ENCODE data around the gene GLG1. TPM values are rescaled to one million over a fixed set of nuclear protein-coding genes. Genes with fewer than 3 reads are reported as not detected.
"Not testable (repeated sequence)": the region's sequence is repeated elsewhere in the genome, so short reads cannot be mapped to it uniquely, and the experiment has no call there.

The GLG1 gene
- polyA plus RNA-seq, 4 donors, result 154 to 161 (median 156) TPM

DNA sequence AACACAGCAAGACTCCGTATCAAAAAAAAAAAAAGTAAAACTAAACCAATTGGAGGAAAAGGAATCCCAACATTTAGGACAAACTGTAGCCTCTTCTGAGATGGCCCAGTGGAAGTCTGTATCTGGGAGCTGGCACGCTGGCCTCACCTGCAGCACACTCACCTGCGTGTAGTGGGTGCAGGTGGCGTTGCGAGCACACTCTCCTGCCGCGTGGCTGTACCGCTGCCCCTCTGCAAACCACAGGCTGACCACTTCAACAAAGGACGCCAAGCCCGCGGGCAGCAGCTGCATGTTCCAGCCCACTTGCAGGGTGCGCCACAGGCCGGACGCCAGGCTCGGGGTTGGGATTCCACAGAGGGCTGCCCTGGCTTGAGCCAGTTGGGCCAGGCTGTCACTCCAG lies 189.0 kb downstream of the GLG1 start:
- not testable (repeated sequence) for DNase-seq (ENCODE audit: low read depth in 4 of 4, low spot score in 2 of 4)

DNA sequence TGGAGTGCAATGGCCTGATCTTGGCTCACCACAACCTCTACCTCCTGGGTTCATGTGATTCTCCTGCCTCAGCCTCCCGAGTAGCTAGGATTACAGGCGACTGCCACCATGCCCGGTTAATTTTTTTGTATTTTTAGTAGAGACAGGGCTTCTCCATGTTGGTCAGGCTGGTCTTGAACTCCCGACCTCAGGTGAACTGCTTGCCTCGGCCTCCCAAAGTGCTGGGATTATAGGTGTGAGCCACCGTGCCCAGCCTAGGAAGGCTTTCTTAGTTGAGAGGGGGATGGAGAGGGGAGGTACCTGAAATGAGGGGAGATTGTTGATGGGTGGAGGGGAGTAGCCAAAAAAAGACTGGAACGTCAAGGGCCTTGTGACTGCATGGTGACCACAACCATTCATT lies 193.0 kb downstream of the GLG1 start:
- not testable (repeated sequence) for DNase-seq (ENCODE audit: low read depth in 4 of 4, low spot score in 2 of 4)

DNA sequence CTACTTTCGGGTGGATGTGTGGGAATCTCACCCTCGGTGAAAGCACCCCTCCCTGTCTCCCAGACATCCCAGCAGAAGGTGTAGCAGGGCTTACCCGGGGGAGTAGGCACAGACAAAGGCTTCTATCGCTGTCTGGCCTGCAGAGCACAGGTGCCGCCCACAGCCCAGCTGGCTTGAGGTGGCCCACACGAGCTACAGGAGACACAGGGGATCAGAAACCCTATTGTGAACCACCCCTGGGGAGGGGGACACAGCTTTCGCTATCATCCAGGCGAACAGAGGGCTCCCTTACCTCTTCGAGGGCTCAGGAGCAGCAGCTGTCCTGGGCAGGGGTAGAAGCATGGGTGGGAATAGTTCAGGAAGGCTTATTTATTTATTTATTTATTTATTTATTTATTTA lies 193.4 kb downstream of the GLG1 start:
- DNase-seq (ENCODE audit: low read depth in 4 of 4, low spot score in 2 of 4), result not testable (repeated sequence)

- DNase-seq (ENCODE audit: low read depth in 4 of 4, low spot score in 2 of 4), result not testable (repeated sequence)
Observed at GRCh38 chr16:74412775-74413390, 194.0 kb downstream of the GLG1 start.

GRCh38 chr16:74412138-74412774 lies 194.7 kb downstream of the GLG1 start:
- not testable (repeated sequence) for DNase-seq (ENCODE audit: low read depth in 4 of 4, low spot score in 2 of 4)

GRCh38 chr16:74410981-74411380 lies 195.9 kb downstream of the GLG1 start:
- not testable (repeated sequence) for DNase-seq (ENCODE audit: low read depth in 4 of 4, low spot score in 2 of 4)

GRCh38 chr16:74410057-74410957 lies 196.6 kb downstream of the GLG1 start:
- not testable (repeated sequence) for DNase-seq (ENCODE audit: low read depth in 4 of 4, low spot score in 2 of 4)

- DNase-seq (ENCODE audit: low read depth in 4 of 4, low spot score in 2 of 4), result not testable (repeated sequence)
Observed at GRCh38 chr16:74409185-74409981, 197.5 kb downstream of the GLG1 start.

- DNase-seq (ENCODE audit: low read depth in 4 of 4, low spot score in 2 of 4), result not testable (repeated sequence)
Observed at GRCh38 chr16:74407362-74407705, 199.6 kb downstream of the GLG1 start.

DNA sequence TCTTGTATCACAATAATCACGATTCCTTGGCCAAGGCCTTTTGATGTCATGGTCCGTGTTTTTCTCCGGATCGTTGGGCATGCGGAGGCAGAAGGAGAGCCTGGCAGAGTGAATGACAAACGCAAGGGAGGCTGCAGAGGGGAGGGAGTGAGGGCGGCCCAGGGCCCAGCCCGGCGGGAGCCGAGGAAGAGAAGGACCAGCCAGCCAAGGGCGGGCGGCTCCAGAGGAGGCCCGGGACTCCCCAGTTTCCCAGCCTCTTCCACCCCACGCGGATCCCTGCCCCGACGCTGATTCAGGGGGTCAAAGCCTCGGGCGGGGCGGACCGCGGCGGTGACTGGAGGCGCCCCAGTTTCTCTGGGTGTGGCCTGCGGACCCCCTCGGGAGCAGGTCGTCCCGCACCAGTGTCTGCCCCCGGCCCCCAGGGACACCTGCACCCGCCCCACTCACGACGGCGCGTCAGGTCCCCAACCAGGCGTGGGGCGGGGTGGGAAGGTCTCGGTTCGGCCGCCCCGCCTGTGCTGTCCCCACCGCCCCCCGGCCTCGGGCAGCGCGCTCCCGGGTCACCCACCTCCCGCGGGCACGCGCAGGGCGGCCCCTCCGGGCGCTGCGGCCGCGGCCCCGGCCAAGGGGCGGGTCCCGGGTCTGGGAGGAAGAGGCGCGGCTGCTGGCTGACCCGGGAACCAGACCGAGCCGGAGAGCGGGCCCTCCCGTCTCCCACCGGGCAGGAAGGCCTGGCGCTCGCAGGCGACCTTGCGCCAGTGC lies 200.1 kb downstream of the GLG1 start:
- not testable (repeated sequence) for DNase-seq (ENCODE audit: low read depth in 4 of 4, low spot score in 2 of 4)

DNA sequence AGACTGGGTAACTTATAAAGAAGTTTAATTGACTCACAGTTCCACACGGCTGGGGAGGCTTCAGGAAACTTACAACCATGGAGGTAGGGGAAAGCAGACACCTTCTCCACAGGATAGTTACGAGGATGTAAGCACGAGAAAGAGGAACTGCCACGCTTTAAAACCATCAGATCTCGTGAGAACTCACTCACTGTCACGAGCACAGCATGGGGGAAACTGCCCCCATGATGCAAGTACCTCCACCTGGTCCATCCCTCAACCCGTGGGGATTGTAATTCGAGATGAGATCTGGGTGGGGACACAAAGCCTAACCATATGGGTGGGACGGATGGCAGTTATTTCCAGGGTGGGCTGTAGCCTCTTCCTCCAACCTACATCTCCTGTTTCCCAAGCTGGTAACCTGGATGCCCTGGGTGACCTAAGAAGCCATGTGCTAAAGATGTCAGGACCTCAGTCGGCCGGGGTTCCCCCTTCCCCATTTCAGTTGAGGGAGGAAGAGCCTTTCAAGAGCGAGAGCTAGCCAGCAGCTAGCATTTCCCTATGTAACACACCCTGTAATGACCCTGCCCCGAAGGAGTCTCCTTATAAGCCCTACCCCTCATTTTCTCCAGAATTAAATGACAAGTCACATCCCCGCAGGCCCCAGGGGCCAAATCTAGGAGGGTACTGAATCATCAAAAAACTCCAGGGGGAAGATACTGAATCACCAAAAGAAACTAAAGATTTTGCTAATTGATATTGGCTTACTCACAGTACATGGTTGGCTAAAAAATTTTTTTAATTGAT lies 202.6 kb downstream of the GLG1 start:
- DNase-seq (ENCODE audit: low read depth in 4 of 4, low spot score in 2 of 4), result not testable (repeated sequence)

GRCh38 chr16:74400238-74400637 lies 206.7 kb downstream of the GLG1 start:
- not testable (repeated sequence) for DNase-seq (ENCODE audit: low read depth in 4 of 4, low spot score in 2 of 4)

DNA sequence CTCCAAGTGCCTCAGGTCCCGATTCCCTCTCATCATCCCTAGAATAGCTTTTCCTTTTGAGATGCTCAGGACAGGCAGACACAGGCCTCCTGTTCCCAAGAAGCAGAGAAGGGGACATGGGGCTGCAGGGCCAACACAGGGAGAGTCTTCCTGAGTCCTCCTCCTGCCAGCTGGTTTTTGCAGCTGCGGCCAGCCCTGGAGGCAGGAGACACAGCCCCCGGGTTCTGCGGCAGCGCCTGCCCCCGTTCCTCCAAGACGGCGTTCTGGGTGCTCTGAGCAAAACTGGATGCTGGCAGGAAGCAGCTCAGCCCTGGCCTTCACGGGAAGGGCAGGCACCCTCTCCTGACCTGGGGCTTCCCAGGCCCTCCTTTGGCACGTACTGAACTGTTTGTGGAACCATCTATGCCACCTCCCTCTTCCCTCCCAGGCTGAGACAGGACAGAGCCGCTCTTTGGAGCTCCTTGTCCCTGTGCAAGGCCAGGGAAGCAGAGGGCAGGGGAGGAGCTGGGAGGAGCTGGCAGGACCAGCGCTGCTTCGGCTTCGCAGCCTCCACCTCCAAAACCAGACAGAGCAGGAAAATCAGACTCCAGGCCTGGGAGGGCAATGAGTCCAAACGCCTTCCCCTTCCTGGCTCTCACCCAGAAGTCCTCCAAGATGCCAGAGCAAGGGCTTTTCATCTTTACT lies 208.6 kb downstream of the GLG1 start:
- not testable (repeated sequence) for DNase-seq (ENCODE audit: low read depth in 4 of 4, low spot score in 2 of 4)

Other genes starting within 250 kb of the GLG1 start
- 10 to 100 TPM in 2 of 4 donors, 1 to 10 TPM in 2; 4.8 to 21.2 (median 10.1) TPM for gene NPIPB15, start 230.8 kb downstream of the GLG1 start, polyA plus RNA-seq (ENCODE audit: insufficient read length in 4 of 4)
- gene CLEC18B, start 185.6 kb downstream of the GLG1 start, polyA plus RNA-seq (ENCODE audit: insufficient read length in 4 of 4), result 100 to 1,000 TPM; 107 to 143 (median 115) TPM
- 10 to 100 TPM; 26.4 to 31.5 (median 28.2) TPM for gene RFWD3, start 59.8 kb upstream of the GLG1 start, polyA plus RNA-seq (ENCODE audit: insufficient read length in 4 of 4)
- 1 to 10 TPM; 2.6 to 4.2 (median 3.7) TPM for gene MLKL, start 93.7 kb upstream of the GLG1 start, polyA plus RNA-seq (ENCODE audit: insufficient read length in 4 of 4)
- 1 to 10 TPM; 3.0 to 5.3 (median 3.9) TPM for gene FA2H, start 167.7 kb upstream of the GLG1 start, polyA plus RNA-seq (ENCODE audit: insufficient read length in 4 of 4)

Measured in left renal cortex interstitium (tissue), 4 donors.